HG02798 (cell line): Measurements from ENCODE around the gene ATXN7L1.

Experiments
- ATAC-seq: cut with Tn5 transposase; IDR thresholded peaks from one replicate; pipeline ENCODE4 v1.9.1; 2021; ENCODE audit warnings: mild to moderate bottlenecking; ENCODE audit not compliant: unreplicated experiment, poor library complexity

The ATXN7L1 gene

GRCh38 chr7:105759670-105760550 is 116.5 kb downstream of the ATXN7L1 start:
- ATAC-seq: no peak

- no peak for ATAC-seq
These were observed 120.0 kb downstream of the ATXN7L1 start for GRCh38 chr7:105756367-105756766.

- no peak for ATAC-seq
These were observed 123.6 kb downstream of the ATXN7L1 start for GRCh38 chr7:105752671-105753275.

- ATAC-seq: no peak
These were observed 125.3 kb downstream of the ATXN7L1 start for GRCh38 chr7:105751054-105751453.

GRCh38 chr7:105748701-105749100 is 127.7 kb downstream of the ATXN7L1 start:
- ATAC-seq: no peak

- ATAC-seq: no peak
These were observed 130.6 kb downstream of the ATXN7L1 start for GRCh38 chr7:105745681-105746330.

GRCh38 chr7:105744258-105744657 is 132.1 kb downstream of the ATXN7L1 start:
- ATAC-seq: no peak

- no peak for ATAC-seq
These were observed 132.9 kb downstream of the ATXN7L1 start for GRCh38 chr7:105743351-105744090.

- no peak for ATAC-seq
These were observed 133.6 kb downstream of the ATXN7L1 start for GRCh38 chr7:105742787-105743186.

GRCh38 chr7:105741982-105742381 is 134.4 kb downstream of the ATXN7L1 start:
- ATAC-seq: no peak

GRCh38 chr7:105738133-105738532 is 138.3 kb downstream of the ATXN7L1 start:
- ATAC-seq: no peak

- no peak for ATAC-seq
These were observed 142.2 kb downstream of the ATXN7L1 start for GRCh38 chr7:105734233-105734632.

- no peak for ATAC-seq
These were observed 145.4 kb downstream of the ATXN7L1 start for GRCh38 chr7:105731042-105731441.

- ATAC-seq: no peak
These were observed 148.4 kb downstream of the ATXN7L1 start for GRCh38 chr7:105728028-105728427.

GRCh38 chr7:105724688-105725087 is 151.7 kb downstream of the ATXN7L1 start:
- no peak for ATAC-seq

- ATAC-seq: no peak
These were observed 152.8 kb downstream of the ATXN7L1 start for GRCh38 chr7:105723572-105723971.

GRCh38 chr7:105721571-105722104 is 154.8 kb downstream of the ATXN7L1 start:
- no peak for ATAC-seq

- no peak for ATAC-seq
These were observed 156.5 kb downstream of the ATXN7L1 start for GRCh38 chr7:105719919-105720318.

- no peak for ATAC-seq
These were observed 157.0 kb downstream of the ATXN7L1 start for GRCh38 chr7:105719395-105719794.

GRCh38 chr7:105718511-105718925 is 157.9 kb downstream of the ATXN7L1 start:
- no peak for ATAC-seq
